GM12891 (cell line): ENCODE results near the gene RNF144A.

Source experiments
- POLR2A ChIP-seq: IDR thresholded peaks from 2 replicates; pipeline ENCODE4 v1.6.1; 2011; ENCODE audit warnings: low read depth, low read length, control low read depth
- POLR2AphosphoS5 ChIP-seq: IDR thresholded peaks from 2 replicates; pipeline ENCODE4 v1.6.1; 2011; ENCODE audit warnings: low read depth, low read length, control low read depth
- POU2F2 ChIP-seq: IDR thresholded peaks from 2 replicates; pipeline ENCODE4 v1.6.1; 2011; ENCODE audit warnings: low read depth, mild to moderate bottlenecking, control low read depth, low read length, moderate library complexity
- TAF1 ChIP-seq: IDR thresholded peaks from 2 replicates; pipeline ENCODE4 v1.6.1; 2011; ENCODE audit warnings: low read depth, low read length, control low read depth

DNA sequence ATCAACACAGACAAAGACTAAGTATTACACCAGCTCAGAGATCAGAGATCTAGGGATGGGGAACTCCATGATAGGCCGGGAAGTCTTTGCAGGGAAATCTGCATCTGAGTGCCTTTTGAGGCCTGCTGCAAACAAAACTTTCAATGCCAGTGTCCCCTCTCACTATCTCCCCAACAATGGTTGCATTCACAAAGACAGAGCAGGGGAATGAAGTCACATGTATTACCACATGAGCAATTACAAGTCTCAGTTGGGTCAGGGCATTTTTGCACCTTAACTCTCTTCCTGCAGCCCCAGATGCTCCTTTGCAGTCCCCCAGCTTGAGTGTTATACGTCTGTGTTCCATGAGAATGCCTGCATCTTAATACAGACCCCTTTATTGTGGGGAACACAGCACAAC lies 1.8 kb upstream of the RNF144A start:
- TF ChIP-seq POU2F2 (no peak), POLR2AphosphoS5 (no peak), TAF1 (no peak), POLR2A (no peak)
